Caco-2 (cell line): ENCODE data around the gene NFATC2. TPM values are rescaled to one million over a fixed set of nuclear protein-coding genes. Genes with fewer than 3 reads are reported as not detected.

Experiments
- BruUV-seq: library from RNA; stranded (reverse); fragments of 400-500 nt; replicated peaks from 2 replicates; lab custom pipeline; 2021; lab: Mats Ljungman, UMichigan
- CTCF ChIA-PET: fragments of 300-600 bp; sonication (Branson Sonifier 250); formaldehyde crosslinking; loops from one replicate; lab custom pipeline; 2022; ENCODE audit warnings: antibody characterized with exemption; lab: Charles Lee
- POLR2A ChIA-PET: fragments of 300-600 bp; sonication (Branson Sonifier 250); formaldehyde crosslinking; loops from one replicate; lab custom pipeline; 2022; ENCODE audit warnings: antibody characterized with exemption; lab: Charles Lee
- DNase-seq, 2 experiments: peaks; one replicate each; pipeline versions ENCODE4 v3.0.0 to v3.0.0-alpha.2; 2020 to 2022
- H3K27me3 ChIP-seq: replicated peaks from 2 replicates; pipeline ENCODE4 v1.6.0; 2011; ENCODE audit warnings: low read length; ENCODE audit not compliant: control insufficient read depth, insufficient read depth
- H3K36me3 ChIP-seq: 2 replicates; pipeline ENCODE4 v1.5.1; 2011; ENCODE audit warnings: low read length; ENCODE audit not compliant: control insufficient read depth, insufficient read depth
- H3K4me1 ChIP-seq: fragments of 250-450 bp; sonication (Bioruptor Pico); 2 replicates; pipeline ENCODE4 v1.5.1; 2020; ENCODE audit warnings: mild to moderate bottlenecking
- H3K4me3 ChIP-seq: 2 replicates; pipeline ENCODE4 v1.5.1; 2011; ENCODE audit warnings: low read depth, mild to moderate bottlenecking, control low read depth, low read length
- H3K9me3 ChIP-seq: fragments of 250-450 bp; sonication (Bioruptor Pico); 2 replicates; pipeline ENCODE4 v1.5.1; 2020; ENCODE audit warnings: mild to moderate bottlenecking, moderate library complexity
- H3K27ac Mint-ChIP-seq: one replicate; pipeline ENCODE4 v1.8.0; 2022; ENCODE audit warnings: mixed read lengths; ENCODE audit not compliant: unreplicated experiment
- H3K27me3 Mint-ChIP-seq: one replicate; pipeline ENCODE4 v1.8.0; 2022; ENCODE audit warnings: mixed read lengths; ENCODE audit not compliant: insufficient read depth, unreplicated experiment
- H3K36me3 Mint-ChIP-seq: one replicate; pipeline ENCODE4 v1.8.0; 2022; ENCODE audit warnings: mild to moderate bottlenecking, mixed read lengths; ENCODE audit not compliant: insufficient read depth, unreplicated experiment
- H3K4me1 Mint-ChIP-seq: one replicate; pipeline ENCODE4 v1.8.0; 2022; ENCODE audit warnings: low read depth, mixed read lengths; ENCODE audit not compliant: unreplicated experiment
- H3K4me3 Mint-ChIP-seq: one replicate; pipeline ENCODE4 v1.8.0; 2022; ENCODE audit warnings: mild to moderate bottlenecking, moderate library complexity, mixed read lengths; ENCODE audit not compliant: unreplicated experiment
- H3K9me3 Mint-ChIP-seq: one replicate; pipeline ENCODE4 v1.8.0; 2022; ENCODE audit warnings: mixed read lengths; ENCODE audit not compliant: unreplicated experiment
- intact Hi-C: fragments of 100-400 bp; cut with micrococcal nuclease; formaldehyde crosslinking; loops from one replicate; pipeline ENCODE4 v1.10.0; 2022; ENCODE audit not compliant: unreplicated experiment
- total RNA-seq: library from RNA; stranded (reverse); gene quantifications from 2 replicates; pipeline ENCODE4 v1.2.3, GENCODE V29; 2022
- TF ChIP-seq, protein P1 (sequence below), 2 experiments: fragments of 200-600 bp in 1 of 2; IDR thresholded peaks; 1 replicate in 1 of 2; 2 replicates in 1 of 2; pipeline versions ENCODE4 v1.5.1 to v1.8.0; 2011 to 2022; ENCODE audit warnings: antibody characterized with exemption in 1 of 2, control low read depth in 1 of 2, inconsistent platforms in 1 of 2, low read depth in 1 of 2, low read length in 1 of 2, mild to moderate bottlenecking in 1 of 2, moderate library complexity in 1 of 2; ENCODE audit not compliant: insufficient read depth in 1 of 2, severe bottlenecking in 1 of 2, unreplicated experiment in 1 of 2

Gene NFATC2
- total RNA-seq, 1 experiment from 2014 or later: 20.8 TPM

DNA sequence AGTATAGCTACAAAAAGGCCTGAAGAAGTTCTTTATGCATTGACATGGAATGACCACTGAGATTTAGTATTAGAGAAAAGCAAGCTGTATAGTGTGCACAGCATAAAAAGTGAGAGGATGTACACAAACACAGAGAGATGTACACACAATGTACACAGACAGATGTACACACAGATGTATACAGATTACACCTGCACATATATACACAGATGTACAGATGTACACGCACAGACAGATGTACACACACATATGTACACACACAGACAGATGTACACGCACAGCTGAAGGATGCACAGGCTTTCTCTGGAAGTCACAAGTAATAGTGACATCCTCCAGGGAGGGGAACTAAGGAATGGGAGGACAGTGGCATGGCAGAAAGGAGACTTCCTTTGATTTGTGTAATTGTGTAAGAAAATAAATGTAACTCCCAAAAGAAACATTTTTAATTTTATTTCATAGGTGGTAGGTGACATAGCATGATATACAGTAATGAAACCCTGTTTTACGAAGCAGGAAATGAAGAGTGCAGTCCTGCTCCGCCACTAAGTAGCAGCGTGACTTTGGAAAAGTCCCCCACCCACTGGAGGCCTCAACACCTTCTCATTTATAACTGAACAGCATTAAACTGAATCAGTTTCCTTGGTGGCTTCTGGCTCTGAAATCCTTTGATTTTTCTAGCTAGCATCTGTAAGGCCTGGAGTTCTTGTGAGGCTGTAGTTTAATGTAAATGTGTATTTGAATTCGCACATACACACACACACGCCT, 14.1 kb downstream of the NFATC2 start:
- TF ChIP-seq, protein P1, sequence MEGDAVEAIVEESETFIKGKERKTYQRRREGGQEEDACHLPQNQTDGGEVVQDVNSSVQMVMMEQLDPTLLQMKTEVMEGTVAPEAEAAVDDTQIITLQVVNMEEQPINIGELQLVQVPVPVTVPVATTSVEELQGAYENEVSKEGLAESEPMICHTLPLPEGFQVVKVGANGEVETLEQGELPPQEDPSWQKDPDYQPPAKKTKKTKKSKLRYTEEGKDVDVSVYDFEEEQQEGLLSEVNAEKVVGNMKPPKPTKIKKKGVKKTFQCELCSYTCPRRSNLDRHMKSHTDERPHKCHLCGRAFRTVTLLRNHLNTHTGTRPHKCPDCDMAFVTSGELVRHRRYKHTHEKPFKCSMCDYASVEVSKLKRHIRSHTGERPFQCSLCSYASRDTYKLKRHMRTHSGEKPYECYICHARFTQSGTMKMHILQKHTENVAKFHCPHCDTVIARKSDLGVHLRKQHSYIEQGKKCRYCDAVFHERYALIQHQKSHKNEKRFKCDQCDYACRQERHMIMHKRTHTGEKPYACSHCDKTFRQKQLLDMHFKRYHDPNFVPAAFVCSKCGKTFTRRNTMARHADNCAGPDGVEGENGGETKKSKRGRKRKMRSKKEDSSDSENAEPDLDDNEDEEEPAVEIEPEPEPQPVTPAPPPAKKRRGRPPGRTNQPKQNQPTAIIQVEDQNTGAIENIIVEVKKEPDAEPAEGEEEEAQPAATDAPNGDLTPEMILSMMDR (IDR thresholded peaks at IDR 0.05; ENCODE audit: insufficient read depth in 1 of 2, low read depth in 1 of 2, low read length in 1 of 2, severe bottlenecking in 1 of 2, unreplicated experiment in 1 of 2): no peak
- intact Hi-C loops: loop anchor here (1.0 to 2.0 kb wide), 3 partner anchors 13 to 156 kb away; no protein-coding TSS in a partner anchor
- Mint-ChIP-seq H3K4me1 (peaks cover 50% of the 10 kb centered on the region), H3K4me3 (peak overlapping the region; percentile 71), H3K36me3 (peaks cover 16% of the 10 kb centered on the region), H3K9me3 (no peaks in the 10 kb centered on the region), H3K27ac (peak overlapping the region; percentile 59), H3K27me3 (no peaks in the 10 kb centered on the region)
- Histone ChIP-seq H3K27me3 (no peaks in the 10 kb centered on the region), H3K9me3 (no peaks in the 10 kb centered on the region), H3K36me3 (peaks cover 3% of the 10 kb centered on the region; the same call in 1 of the 2 replicates), H3K4me3 (no peak overlapping the region), H3K4me1 (peaks cover 68% of the 10 kb centered on the region)
- DNase-seq: no peak
- CTCF ChIA-PET: interaction anchor here (0.9 to 1.9 kb wide), 2 partner anchors 14 to 68 kb away, joined by 3 to 10 read pairs; partner anchors contain the start of gene NFATC2
- POLR2A ChIA-PET: interaction anchor here (0.5 kb wide), 1 partner anchor 503 kb away, joined by 4 read pairs; no protein-coding TSS in a partner anchor
- BruUV-seq: no TSS peak

DNA sequence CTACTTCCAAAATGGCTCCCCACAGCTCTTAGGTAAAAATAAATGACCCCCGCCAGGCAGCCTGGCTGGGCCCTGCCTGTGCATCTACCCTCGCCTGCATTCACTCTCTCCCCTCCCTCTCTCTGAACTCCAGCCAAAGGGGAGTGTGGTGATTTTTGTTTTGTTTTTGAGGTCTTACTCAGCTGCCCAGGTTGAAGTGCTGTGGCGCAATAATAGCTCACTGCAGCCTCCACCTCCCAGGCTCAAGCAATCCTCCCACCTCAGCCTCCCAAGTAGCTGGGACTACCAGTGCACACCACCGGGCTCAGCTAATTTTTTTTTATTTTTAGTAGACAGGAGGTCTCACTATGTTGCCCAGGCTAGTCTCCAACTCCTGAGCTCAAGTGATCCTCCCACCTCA, 15.8 kb downstream of the NFATC2 start:
- Mint-ChIP-seq H3K27ac (peak overlapping the region; percentile 59), H3K4me3 (no peak overlapping the region), H3K36me3 (peaks cover 17% of the 10 kb centered on the region), H3K27me3 (no peaks in the 10 kb centered on the region), H3K9me3 (no peaks in the 10 kb centered on the region), H3K4me1 (peaks cover 38% of the 10 kb centered on the region)
- TF ChIP-seq, protein P1 (IDR thresholded peaks at IDR 0.05; ENCODE audit: insufficient read depth in 1 of 2, low read depth in 1 of 2, low read length in 1 of 2, severe bottlenecking in 1 of 2, unreplicated experiment in 1 of 2): no peak
- POLR2A ChIA-PET: no interaction called here
- Histone ChIP-seq H3K36me3 (peaks cover 3% of the 10 kb centered on the region), H3K9me3 (no peaks in the 10 kb centered on the region), H3K4me3 (no peak overlapping the region), H3K4me1 (peaks cover 53% of the 10 kb centered on the region), H3K27me3 (no peaks in the 10 kb centered on the region)
- DNase-seq: no peak
- CTCF ChIA-PET: no interaction called here
- intact Hi-C loops: no loop called here
- BruUV-seq: no TSS peak

DNA sequence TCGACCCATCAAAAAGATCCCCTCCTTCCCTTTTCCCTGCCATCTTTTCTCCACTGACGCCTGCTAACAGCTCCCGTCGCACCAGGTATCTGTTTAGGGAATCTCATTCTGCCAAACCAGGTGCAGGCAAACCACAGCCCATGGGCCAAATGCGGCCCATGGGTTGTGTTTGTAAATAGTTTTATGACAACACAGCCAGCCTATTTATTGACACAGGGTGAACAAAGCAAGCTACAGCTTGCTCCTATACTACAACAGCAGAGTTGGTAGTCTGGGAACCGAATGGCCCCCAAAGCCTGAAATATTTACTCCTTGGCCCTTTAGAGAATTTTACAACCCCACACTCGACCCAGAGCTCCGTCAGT, 16.4 kb downstream of the NFATC2 start:
- Mint-ChIP-seq H3K4me3 (no peak overlapping the region), H3K9me3 (no peaks in the 10 kb centered on the region), H3K27me3 (no peaks in the 10 kb centered on the region), H3K27ac (peak overlapping the region; percentile 59), H3K4me1 (peaks cover 32% of the 10 kb centered on the region), H3K36me3 (peaks cover 21% of the 10 kb centered on the region)
- intact Hi-C loops: no loop called here
- ChIA-PET CTCF (interaction anchor here (0.6 kb wide), 1 partner anchor 669 kb away, joined by 4 read pairs; no protein-coding TSS in a partner anchor), POLR2A (no interaction called here)
- no TSS peak for BruUV-seq
- Histone ChIP-seq H3K4me1 (peaks cover 46% of the 10 kb centered on the region), H3K27me3 (no peaks in the 10 kb centered on the region), H3K36me3 (peaks cover 3% of the 10 kb centered on the region), H3K4me3 (no peak overlapping the region), H3K9me3 (no peaks in the 10 kb centered on the region)
- DNase-seq: no peak
- TF ChIP-seq, protein P1 (IDR thresholded peaks at IDR 0.05; ENCODE audit: insufficient read depth in 1 of 2, low read depth in 1 of 2, low read length in 1 of 2, severe bottlenecking in 1 of 2, unreplicated experiment in 1 of 2): no peak
